Activated CD8-positive, alpha-beta T cell treated with anti-CD3 and anti-CD28 coated beads for 36 hours (primary cell): ENCODE data around the gene PAK6. TPM values are rescaled to one million over a fixed set of nuclear protein-coding genes. Genes with fewer than 3 reads are reported as not detected.

Experiments
- ATAC-seq: fragments of 200-7000 bp; cut with Tn5 transposase; one replicate; pipeline ENCODE4 v1.10.0; 2021; ENCODE audit warnings: mild to moderate bottlenecking, moderate library complexity
- CTCF ChIA-PET: fragments of 350-600 bp; sonication (Branson Sonifier 250); formaldehyde crosslinking; loops from one replicate; lab custom pipeline; 2021; ENCODE audit warnings: antibody characterized with exemption; lab: Charles Lee
- POLR2A ChIA-PET: fragments of 350-600 bp; sonication (Branson Sonifier 250); formaldehyde crosslinking; loops from one replicate; lab custom pipeline; 2021; ENCODE audit warnings: antibody characterized with exemption; lab: Charles Lee
- DNase-seq: peaks from one replicate; pipeline ENCODE4 v3.0.0-alpha.2; 2020
- H3K27ac Mint-ChIP-seq: one replicate; pipeline ENCODE4 v1.8.0; 2021; ENCODE audit warnings: mild to moderate bottlenecking, mixed read lengths
- H3K27me3 Mint-ChIP-seq: one replicate; pipeline ENCODE4 v1.8.0; 2021; ENCODE audit warnings: mixed read lengths
- H3K36me3 Mint-ChIP-seq: one replicate; pipeline ENCODE4 v1.8.0; 2021; ENCODE audit warnings: low read depth, mixed read lengths
- H3K4me1 Mint-ChIP-seq: one replicate; pipeline ENCODE4 v1.8.0; 2021; ENCODE audit warnings: low read depth, mixed read lengths
- H3K4me3 Mint-ChIP-seq: one replicate; pipeline ENCODE4 v1.8.0; 2021; ENCODE audit warnings: mild to moderate bottlenecking, moderate library complexity, mixed read lengths
- H3K9me3 Mint-ChIP-seq: one replicate; pipeline ENCODE4 v1.8.0; 2021; ENCODE audit warnings: mixed read lengths
- CTCF ChIP-seq: fragments of 200-600 bp; IDR thresholded peaks from one replicate; pipeline ENCODE4 v1.8.0; 2022; ENCODE audit warnings: antibody characterized with exemption, mild to moderate bottlenecking
- intact Hi-C: fragments of 100-400 bp; cut with micrococcal nuclease; formaldehyde crosslinking; loops from one replicate; pipeline ENCODE4 v1.10.0; 2022
- total RNA-seq, 2 experiments: library from RNA; stranded (reverse); gene quantifications; one replicate each; pipeline ENCODE4 v1.2.3, GENCODE V29; 2021

The PAK6 gene
- total RNA-seq, 2 experiments from 2014 or later, result 0.67 to 0.83 TPM

GRCh38 chr15:40323239-40323952 is 84.5 kb downstream of the PAK6 start, which contains the start of gene INAFM2:
Gene INAFM2 (plus strand): TSS chr15:40323692. CDS start chr15:40324056, 364 bp downstream.
- DNase-seq, result peak; percentile 95
- peaks cover 31% of the 10 kb centered on the region for H3K4me1 Mint-ChIP-seq
- no peaks in the 10 kb centered on the region for H3K27me3 Mint-ChIP-seq
- ChIA-PET POLR2A (interaction anchor here (0.6 to 5.5 kb wide), 10 partner anchors 9 to 1793 kb away, joined by 3 to 37 read pairs (median 3); partner anchors contain the start of gene PLCB2), CTCF (interaction anchor here (0.6 to 23.8 kb wide), 18 partner anchors 9 to 219 kb away, joined by 3 to 595 read pairs (median 4); partner anchors contain the start of genes CCDC9B, IVD and PLCB2)
- TF ChIP-seq CTCF, result peak; percentile 64
- H3K4me3 Mint-ChIP-seq, result peak within 1 kb of the TSS; percentile 71
- intact Hi-C loops, result no loop called here
- ATAC-seq, result peak; percentile 94
- H3K27ac Mint-ChIP-seq, result no peak within 1 kb of the TSS
- H3K36me3 Mint-ChIP-seq, result peaks cover 6% of the 10 kb centered on the region
- H3K9me3 Mint-ChIP-seq, result no peaks in the 10 kb centered on the region

GRCh38 chr15:40323953-40324937 is 85.4 kb downstream of the PAK6 start:
- H3K9me3 Mint-ChIP-seq, result no peaks in the 10 kb centered on the region
- POLR2A ChIA-PET, result interaction anchor here (0.6 to 5.5 kb wide), 5 partner anchors 10 to 1794 kb away, joined by 3 to 37 read pairs (median 5); partner anchors contain the start of gene PLCB2
- H3K4me3 Mint-ChIP-seq, result peak overlapping the region; percentile 71
- DNase-seq (peak; percentile 64), ATAC-seq (peak; percentile 8)
- TF ChIP-seq CTCF, result no peak
- no peaks in the 10 kb centered on the region for H3K27me3 Mint-ChIP-seq
- CTCF ChIA-PET, result interaction anchor here (0.8 to 23.8 kb wide), 16 partner anchors 13 to 220 kb away, joined by 3 to 595 read pairs (median 6); partner anchors contain the start of genes BAHD1, CCDC9B and PLCB2
- peaks cover 6% of the 10 kb centered on the region for H3K36me3 Mint-ChIP-seq
- H3K4me1 Mint-ChIP-seq, result peaks cover 31% of the 10 kb centered on the region
- H3K27ac Mint-ChIP-seq, result no peak overlapping the region
- intact Hi-C loops, result no loop called here

GRCh38 chr15:40325188-40325587 is 86.3 kb downstream of the PAK6 start:
- DNase-seq, result no peak
- Mint-ChIP-seq H3K27ac (no peak overlapping the region), H3K4me3 (peak overlapping the region; percentile 71), H3K4me1 (peaks cover 31% of the 10 kb centered on the region), H3K36me3 (peaks cover 6% of the 10 kb centered on the region), H3K9me3 (no peaks in the 10 kb centered on the region), H3K27me3 (no peaks in the 10 kb centered on the region)
- no peak for ATAC-seq
- intact Hi-C loops, result no loop called here
- ChIA-PET POLR2A (interaction anchor here (1.8 to 5.5 kb wide), 3 partner anchors 9 to 17 kb away, joined by 5 to 37 read pairs (median 6); partner anchors contain the start of gene PLCB2), CTCF (interaction anchor here (0.7 to 9.1 kb wide), 12 partner anchors 15 to 281 kb away, joined by 3 to 201 read pairs (median 5); partner anchors contain the start of genes BAHD1, CCDC9B and PLCB2)
- TF ChIP-seq CTCF, result no peak

DNA sequence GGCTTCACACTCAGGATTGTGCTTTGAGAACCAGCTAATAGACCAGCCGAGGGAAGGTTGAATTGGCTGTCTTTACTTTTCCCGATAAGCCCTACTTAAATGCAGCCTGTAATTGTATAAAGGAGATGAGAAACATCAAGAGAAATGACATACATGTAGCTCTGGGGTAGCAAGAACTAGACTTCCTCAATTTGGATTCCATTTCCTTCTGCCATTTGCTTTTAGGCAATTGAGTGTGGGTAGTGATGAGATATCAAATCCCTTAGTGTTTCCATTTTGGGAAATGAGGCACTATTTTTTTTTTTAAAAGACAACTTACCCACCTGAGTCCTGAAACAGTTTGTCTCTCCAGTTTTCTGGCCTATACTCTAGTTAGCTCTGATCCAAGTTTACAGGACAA is 86.8 kb downstream of the PAK6 start:
- ChIA-PET POLR2A (interaction anchor here (1.8 to 5.5 kb wide), 4 partner anchors 9 to 19 kb away, joined by 4 to 37 read pairs (median 6); partner anchors contain the start of gene PLCB2), CTCF (interaction anchor here (0.7 to 9.1 kb wide), 13 partner anchors 11 to 282 kb away, joined by 3 to 201 read pairs (median 5); partner anchors contain the start of genes CCDC9B and PLCB2)
- intact Hi-C loops, result no loop called here
- ATAC-seq (no peak), DNase-seq (no peak)
- Mint-ChIP-seq H3K36me3 (peaks cover 6% of the 10 kb centered on the region), H3K4me1 (peaks cover 31% of the 10 kb centered on the region), H3K4me3 (no peak overlapping the region), H3K27me3 (no peaks in the 10 kb centered on the region), H3K27ac (no peak overlapping the region), H3K9me3 (no peaks in the 10 kb centered on the region)
- no peak for TF ChIP-seq CTCF

Other genes starting within 250 kb of the PAK6 start
- gene SRP14, start 199.9 kb upstream of the PAK6 start, total RNA-seq, result 100 to 1,000 TPM; 147 to 152 TPM
- 1 to 10 TPM; 4.2 to 4.3 TPM for gene BMF, start 130.2 kb upstream of the PAK6 start, total RNA-seq
- gene BUB1B, start 78.0 kb upstream of the PAK6 start, total RNA-seq, result 10 to 100 TPM; 79.6 to 82.5 TPM
- gene ANKRD63, start 44.0 kb downstream of the PAK6 start, total RNA-seq, result not detected
- gene PLCB2, start 68.9 kb downstream of the PAK6 start, total RNA-seq, result 10 to 100 TPM; 44.6 to 58.8 TPM
- gene INAFM2, start 84.6 kb downstream of the PAK6 start, total RNA-seq, result 10 to 100 TPM; 15.0 to 16.9 TPM
- gene CCDC9B, start 101.9 kb downstream of the PAK6 start, total RNA-seq, result 1 to 10 TPM; 1.4 to 2.3 TPM
- gene PHGR1, start 112.0 kb downstream of the PAK6 start, total RNA-seq, result not detected
- under 1 TPM; 0.09 to 0.20 TPM for gene DISP2, start 119.2 kb downstream of the PAK6 start, total RNA-seq
- gene KNSTRN, start 143.7 kb downstream of the PAK6 start, total RNA-seq, result 10 to 100 TPM; 54.2 to 55.0 TPM
- 10 to 100 TPM; 56.9 to 65.0 TPM for gene IVD, start 166.7 kb downstream of the PAK6 start, total RNA-seq
- gene BAHD1, start 201.9 kb downstream of the PAK6 start, total RNA-seq, result 10 to 100 TPM; 14.7 to 17.6 TPM
- 1 to 10 TPM; 4.3 to 5.1 TPM for gene CHST14, start 231.9 kb downstream of the PAK6 start, total RNA-seq